DOHH2 (cell line): ENCODE data around the gene ZNF184.
A peak's percentile ranks its signal among the peaks of the same experiment; 100 is the strongest.

ENCODE experiments used
- H3F3A ChIP-seq: fragments of 200-600 bp; sonication (generic), shearing (Covaris generic); 2 replicates; pipeline ENCODE4 v1.6.0; 2016; ENCODE audit warnings: antibody characterized with exemption, mild to moderate bottlenecking; ENCODE audit not compliant: control insufficient read depth, insufficient read depth
- H3K27ac ChIP-seq: fragments of 200-600 bp; sonication (generic); 2 replicates; pipeline ENCODE4 v1.5.1; 2014; ENCODE audit warnings: low read depth, mild to moderate bottlenecking, low read length, moderate library complexity
- H3K27me3 ChIP-seq: fragments of 200-600 bp; sonication (generic); 2 replicates; pipeline ENCODE4 v1.6.1; 2014; ENCODE audit warnings: mild to moderate bottlenecking, low read length, mixed read lengths; ENCODE audit not compliant: control insufficient read depth
- H3K36me3 ChIP-seq: fragments of 200-600 bp; sonication (generic); 2 replicates; pipeline ENCODE4 v1.6.1; 2014; ENCODE audit warnings: mild to moderate bottlenecking, low read length, moderate library complexity, mixed read lengths; ENCODE audit not compliant: control insufficient read depth
- H3K4me1 ChIP-seq: fragments of 200-600 bp; sonication (generic); 2 replicates; pipeline ENCODE4 v1.6.1; 2014; ENCODE audit warnings: mild to moderate bottlenecking, low read length, mixed read lengths; ENCODE audit not compliant: control insufficient read depth
- H3K4me2 ChIP-seq: fragments of 200-600 bp; sonication (generic); 2 replicates; pipeline ENCODE4 v1.6.0; 2014; ENCODE audit warnings: mild to moderate bottlenecking, low read length, moderate library complexity
- H3K4me3 ChIP-seq: fragments of 200-600 bp; sonication (generic); 2 replicates; pipeline ENCODE4 v1.5.1; 2014; ENCODE audit warnings: mild to moderate bottlenecking, low read length, mixed read lengths
- H3K79me2 ChIP-seq: fragments of 200-600 bp; sonication (generic); 2 replicates; pipeline ENCODE4 v1.6.1; 2014; ENCODE audit warnings: mild to moderate bottlenecking, low read length, mixed read lengths; ENCODE audit not compliant: control insufficient read depth
- H3K9me2 ChIP-seq: fragments of 200-600 bp; sonication (generic); replicated peaks from 2 replicates; pipeline ENCODE4 v1.6.1; 2014; ENCODE audit warnings: mild to moderate bottlenecking, low read length, mixed read lengths; ENCODE audit not compliant: control insufficient read depth
- H3K9me3 ChIP-seq: fragments of 200-600 bp; sonication (generic); 2 replicates; pipeline ENCODE4 v1.6.1; 2014; ENCODE audit warnings: antibody characterized with exemption, low read length, mixed read lengths; ENCODE audit not compliant: control insufficient read depth, insufficient read depth
- H4K20me1 ChIP-seq: fragments of 200-600 bp; sonication (generic); 2 replicates; pipeline ENCODE4 v1.6.0; 2014; ENCODE audit warnings: low read depth, mild to moderate bottlenecking, antibody characterized with exemption, low read length, moderate library complexity; ENCODE audit not compliant: control insufficient read depth, insufficient read depth
- CTCF ChIP-seq: fragments of 200-600 bp; sonication (generic); IDR thresholded peaks from one replicate; pipeline ENCODE4 v1.5.1; 2014; ENCODE audit warnings: antibody characterized with exemption, mild to moderate bottlenecking, low read depth, low read length; ENCODE audit not compliant: poor library complexity, severe bottlenecking
- EZH2phosphoT487 ChIP-seq: fragments of 200-600 bp; sonication (generic); IDR thresholded peaks from 2 replicates; pipeline ENCODE4 v1.6.1; 2017; ENCODE audit warnings: borderline replicate concordance, mild to moderate bottlenecking, antibody characterized with exemption, low read length, moderate library complexity, mixed read lengths

The ZNF184 gene

GRCh38 chr6:27472617-27473400 lies at the start of gene ZNF184:
ZNF184 (minus strand) TSS chr6:27473105; CDS start chr6:27472294, 811 bp downstream.
- peaks cover 38% of the 10 kb centered on the region for H3K4me1 ChIP-seq
- H3K9me3 ChIP-seq = no peaks in the 10 kb centered on the region
- peaks cover 44% of the 10 kb centered on the region for H3K79me2 ChIP-seq
- no peaks in the 10 kb centered on the region for H3K27me3 ChIP-seq
- H3K4me2 ChIP-seq = peak within 1 kb of the TSS; percentile 98
- peaks cover 36% of the 10 kb centered on the region for H3K36me3 ChIP-seq
- no peaks in the 10 kb centered on the region for H4K20me1 ChIP-seq
- peak within 1 kb of the TSS; percentile 99 for H3K4me3 ChIP-seq
- 0 out of 2 replicates have a peak, but pooled peaks cover 6% of the 10 kb centered on the region for H3F3A ChIP-seq
- peak within 1 kb of the TSS; percentile 88 for H3K27ac ChIP-seq
- TF ChIP-seq EZH2phosphoT487 = no peak
- peak; percentile 38 for TF ChIP-seq CTCF
- no peaks in the 10 kb centered on the region for H3K9me2 ChIP-seq

GRCh38 chr6:27518881-27519795 lies 46.2 kb upstream of the ZNF184 start:
- TF ChIP-seq EZH2phosphoT487 (no peak), CTCF (peak; percentile 83)
- peaks cover 3% of the 10 kb centered on the region; the same call in 1 of the 2 replicates for H3K36me3 ChIP-seq
- no peaks in the 10 kb centered on the region for H3K9me3 ChIP-seq
- H3K27ac ChIP-seq = peak overlapping the region; percentile 49
- peak overlapping the region; percentile 95 for H3K4me2 ChIP-seq
- peaks cover 17% of the 10 kb centered on the region for H3K4me1 ChIP-seq
- H4K20me1 ChIP-seq = no peaks in the 10 kb centered on the region
- H3F3A ChIP-seq = 0 out of 2 replicates have a peak, but pooled peaks cover 5% of the 10 kb centered on the region
- peak overlapping the region; percentile 98 for H3K4me3 ChIP-seq
- no peaks in the 10 kb centered on the region for H3K9me2 ChIP-seq
- peaks cover 6% of the 10 kb centered on the region for H3K27me3 ChIP-seq
- no peaks in the 10 kb centered on the region for H3K79me2 ChIP-seq

- H3K4me2 ChIP-seq = peak overlapping the region; percentile 95
- no peaks in the 10 kb centered on the region for H3K9me3 ChIP-seq
- no peak overlapping the region for H3K27ac ChIP-seq
- H3K79me2 ChIP-seq = no peaks in the 10 kb centered on the region
- 0 out of 2 replicates have a peak, but pooled peaks cover 5% of the 10 kb centered on the region for H3F3A ChIP-seq
- TF ChIP-seq EZH2phosphoT487 (no peak), CTCF (no peak)
- H3K9me2 ChIP-seq = no peaks in the 10 kb centered on the region
- no peaks in the 10 kb centered on the region for H4K20me1 ChIP-seq
- peaks cover 3% of the 10 kb centered on the region; the same call in 1 of the 2 replicates for H3K36me3 ChIP-seq
- H3K27me3 ChIP-seq = peaks cover 6% of the 10 kb centered on the region
- peak overlapping the region; percentile 98 for H3K4me3 ChIP-seq
- H3K4me1 ChIP-seq = peaks cover 17% of the 10 kb centered on the region
Measured at GRCh38 chr6:27517928-27518787, 45.3 kb upstream of the ZNF184 start.
